ENCODE results near the gene TRIM62.

The TRIM62 gene

GRCh38 chr1:33098371-33098770 is 83.5 kb downstream of the TRIM62 start:
- TF ChIP-seq CTCF (IDR thresholded peaks at IDR 0.05), result no peak

GRCh38 chr1:33097762-33098161 is 84.1 kb downstream of the TRIM62 start:
- TF ChIP-seq CTCF (IDR thresholded peaks at IDR 0.05), result no peak

GRCh38 chr1:33097137-33097611 is 84.7 kb downstream of the TRIM62 start:
- TF ChIP-seq CTCF (IDR thresholded peaks at IDR 0.05), result no peak

- no peak for TF ChIP-seq CTCF (IDR thresholded peaks at IDR 0.05)
Measured at GRCh38 chr1:33096363-33097005, 85.4 kb downstream of the TRIM62 start.

Data from LNCAP (cell line).